HEK293 (cell line): ENCODE measurements around the gene ARHGEF26.

Experiments
- CTCF ChIA-PET: fragments of 350-600 bp; formaldehyde crosslinking; extraction: SDS; loops from one replicate; lab custom pipeline; 2021; ENCODE audit warnings: antibody characterized with exemption; lab: Yijun Ruan, JAX
- POLR2A ChIA-PET: fragments of 300-600 bp; formaldehyde crosslinking; extraction: SDS; loops from one replicate; lab custom pipeline; 2020; ENCODE audit warnings: antibody characterized with exemption, inconsistent platforms; lab: Yijun Ruan, JAX
- H3K27ac ChIP-seq: fragments of 200-500 bp; sonication (Bioruptor generic); 2 replicates; pipeline ENCODE4 v1.5.1; 2014; ENCODE audit warnings: low read depth, low read length, control low read depth, inconsistent platforms; ENCODE audit errors: extremely low read depth
- H3K36me3 ChIP-seq, 2 experiments: fragments of 200-500 bp in 1 of 2; sonication (Bioruptor generic) in 1 of 2; 1 replicate in 1 of 2; 2 replicates in 1 of 2; pipeline ENCODE4 v1.5.1; 2014 to 2017; ENCODE audit warnings: inconsistent platforms in 2 of 2, low read length in 2 of 2; ENCODE audit not compliant: control insufficient read depth in 2 of 2, insufficient read depth in 1 of 2
- H3K4me1 ChIP-seq: fragments of 200-500 bp; sonication (Bioruptor generic); 2 replicates; pipeline ENCODE4 v1.5.1; 2014; ENCODE audit warnings: mild to moderate bottlenecking, low read length, inconsistent platforms; ENCODE audit not compliant: control insufficient read depth, insufficient read depth
- H3K4me3 ChIP-seq: 2 replicates; pipeline ENCODE4 v1.5.1; 2011; ENCODE audit warnings: low read depth, mild to moderate bottlenecking, control low read depth, low read length, moderate library complexity
- H3K9me3 ChIP-seq: fragments of 200-500 bp; sonication (Bioruptor generic); 2 replicates; pipeline ENCODE4 v1.5.1; 2014; ENCODE audit warnings: low read depth, low read length, inconsistent platforms; ENCODE audit not compliant: control insufficient read depth, insufficient read depth
- EGR2 ChIP-seq: fragments of 450-650 bp; formaldehyde crosslinking; IDR thresholded peaks from 2 replicates; pipeline ENCODE4 v1.5.1; 2016; ENCODE audit warnings: low read depth, missing biosample characterization, missing genetic modification characterization
- GLIS1 ChIP-seq: fragments of 450-650 bp; formaldehyde crosslinking; IDR thresholded peaks from 2 replicates; pipeline ENCODE4 v1.5.1; 2016; ENCODE audit warnings: missing biosample characterization, missing genetic modification characterization
- KLF7 ChIP-seq: fragments of 450-650 bp; formaldehyde crosslinking; IDR thresholded peaks from 2 replicates; pipeline ENCODE4 v1.5.1; 2016; ENCODE audit warnings: missing biosample characterization, missing genetic modification characterization, borderline replicate concordance
- KLF9 ChIP-seq: fragments of 450-650 bp; formaldehyde crosslinking; IDR thresholded peaks from 2 replicates; pipeline ENCODE4 v1.5.1; 2016; ENCODE audit warnings: missing biosample characterization, missing genetic modification characterization, low read depth
- OSR2 ChIP-seq: fragments of 450-650 bp; formaldehyde crosslinking; IDR thresholded peaks from 2 replicates; pipeline ENCODE4 v1.5.1; 2016; ENCODE audit warnings: missing biosample characterization, missing genetic modification characterization
- REPIN1 ChIP-seq: fragments of 450-650 bp; formaldehyde crosslinking; IDR thresholded peaks from 2 replicates; pipeline ENCODE4 v1.5.1; 2017; ENCODE audit warnings: missing biosample characterization, missing genetic modification characterization, low read depth
- SP2 ChIP-seq: fragments of 450-650 bp; formaldehyde crosslinking; IDR thresholded peaks from 2 replicates; pipeline ENCODE4 v1.5.1; 2016; ENCODE audit warnings: missing biosample characterization, missing genetic modification characterization
- SP3 ChIP-seq: fragments of 450-650 bp; formaldehyde crosslinking; IDR thresholded peaks from 2 replicates; pipeline ENCODE4 v1.5.1; 2016; ENCODE audit warnings: missing biosample characterization, missing genetic modification characterization
- SP7 ChIP-seq: fragments of 450-650 bp; formaldehyde crosslinking; IDR thresholded peaks from 2 replicates; pipeline ENCODE4 v1.5.1; 2016; ENCODE audit warnings: missing biosample characterization, missing genetic modification characterization
- ZBTB17 ChIP-seq: fragments of 450-650 bp; formaldehyde crosslinking; IDR thresholded peaks from 2 replicates; pipeline ENCODE4 v1.5.1; 2016; ENCODE audit warnings: missing biosample characterization, missing genetic modification characterization
- ZBTB7A ChIP-seq: fragments of 450-650 bp; formaldehyde crosslinking; IDR thresholded peaks from 2 replicates; pipeline ENCODE4 v1.5.1; 2016; ENCODE audit warnings: low read depth, missing biosample characterization, missing genetic modification characterization
- ZEB2 ChIP-seq: fragments of 450-650 bp; formaldehyde crosslinking; IDR thresholded peaks from 2 replicates; pipeline ENCODE4 v1.5.1; 2016; ENCODE audit warnings: missing biosample characterization, missing genetic modification characterization
- ZFHX2 ChIP-seq: fragments of 450-650 bp; formaldehyde crosslinking; conservative IDR thresholded peaks from 2 replicates; pipeline ENCODE4 v1.5.1; 2016; ENCODE audit warnings: missing biosample characterization, missing genetic modification characterization
- ZFP37 ChIP-seq: fragments of 450-650 bp; formaldehyde crosslinking; IDR thresholded peaks from 2 replicates; pipeline ENCODE4 v1.5.1; 2016; ENCODE audit warnings: missing biosample characterization, missing genetic modification characterization
- ZNF223 ChIP-seq: fragments of 450-650 bp; formaldehyde crosslinking; IDR thresholded peaks from 2 replicates; pipeline ENCODE4 v1.5.1; 2016; ENCODE audit warnings: missing biosample characterization, missing genetic modification characterization
- ZNF335 ChIP-seq: fragments of 450-650 bp; formaldehyde crosslinking; conservative IDR thresholded peaks from 2 replicates; pipeline ENCODE4 v1.5.1; 2016; ENCODE audit warnings: missing biosample characterization, missing genetic modification characterization
- ZNF560 ChIP-seq: fragments of 450-650 bp; formaldehyde crosslinking; IDR thresholded peaks from 2 replicates; pipeline ENCODE4 v1.5.1; 2017; ENCODE audit warnings: missing biosample characterization, missing genetic modification characterization, borderline replicate concordance
- ZNF600 ChIP-seq: fragments of 450-650 bp; formaldehyde crosslinking; IDR thresholded peaks from 2 replicates; pipeline ENCODE4 v1.5.1; 2016; ENCODE audit warnings: missing biosample characterization, missing genetic modification characterization
- ZNF610 ChIP-seq: fragments of 450-650 bp; formaldehyde crosslinking; IDR thresholded peaks from 2 replicates; pipeline ENCODE4 v1.5.1; 2016; ENCODE audit warnings: missing biosample characterization, missing genetic modification characterization, borderline replicate concordance
- ZNF843 ChIP-seq: fragments of 450-650 bp; formaldehyde crosslinking; IDR thresholded peaks from 2 replicates; pipeline ENCODE4 v1.5.1; 2016; ENCODE audit warnings: missing biosample characterization, missing genetic modification characterization
- ZXDB ChIP-seq: fragments of 450-650 bp; formaldehyde crosslinking; IDR thresholded peaks from 2 replicates; pipeline ENCODE4 v1.5.1; 2016; ENCODE audit warnings: missing biosample characterization, missing genetic modification characterization
- TF ChIP-seq, protein P1 (sequence below): fragments of 450-650 bp; formaldehyde crosslinking; IDR thresholded peaks from 2 replicates; pipeline ENCODE4 v1.5.1; 2016; ENCODE audit warnings: missing biosample characterization, missing genetic modification characterization
- TF ChIP-seq, protein P2 (sequence below): fragments of 450-650 bp; formaldehyde crosslinking; IDR thresholded peaks from 2 replicates; pipeline ENCODE4 v1.5.1; 2016; ENCODE audit warnings: missing biosample characterization, missing genetic modification characterization
- TF ChIP-seq, protein P3 (sequence below): fragments of 450-650 bp; formaldehyde crosslinking; IDR thresholded peaks from 2 replicates; pipeline ENCODE4 v1.5.1; 2016; ENCODE audit warnings: missing biosample characterization, missing genetic modification characterization
- TF ChIP-seq, protein P4 (sequence below): fragments of 450-650 bp; formaldehyde crosslinking; IDR thresholded peaks from 2 replicates; pipeline ENCODE4 v1.5.1; 2017; ENCODE audit warnings: missing biosample characterization, missing genetic modification characterization
- TF ChIP-seq, protein P5 (sequence below): fragments of 450-650 bp; formaldehyde crosslinking; optimal IDR thresholded peaks from 2 replicates; pipeline ENCODE3; 2016; ENCODE audit warnings: missing biosample characterization, mild to moderate bottlenecking, missing genetic modification characterization

The ARHGEF26 gene, protein sequence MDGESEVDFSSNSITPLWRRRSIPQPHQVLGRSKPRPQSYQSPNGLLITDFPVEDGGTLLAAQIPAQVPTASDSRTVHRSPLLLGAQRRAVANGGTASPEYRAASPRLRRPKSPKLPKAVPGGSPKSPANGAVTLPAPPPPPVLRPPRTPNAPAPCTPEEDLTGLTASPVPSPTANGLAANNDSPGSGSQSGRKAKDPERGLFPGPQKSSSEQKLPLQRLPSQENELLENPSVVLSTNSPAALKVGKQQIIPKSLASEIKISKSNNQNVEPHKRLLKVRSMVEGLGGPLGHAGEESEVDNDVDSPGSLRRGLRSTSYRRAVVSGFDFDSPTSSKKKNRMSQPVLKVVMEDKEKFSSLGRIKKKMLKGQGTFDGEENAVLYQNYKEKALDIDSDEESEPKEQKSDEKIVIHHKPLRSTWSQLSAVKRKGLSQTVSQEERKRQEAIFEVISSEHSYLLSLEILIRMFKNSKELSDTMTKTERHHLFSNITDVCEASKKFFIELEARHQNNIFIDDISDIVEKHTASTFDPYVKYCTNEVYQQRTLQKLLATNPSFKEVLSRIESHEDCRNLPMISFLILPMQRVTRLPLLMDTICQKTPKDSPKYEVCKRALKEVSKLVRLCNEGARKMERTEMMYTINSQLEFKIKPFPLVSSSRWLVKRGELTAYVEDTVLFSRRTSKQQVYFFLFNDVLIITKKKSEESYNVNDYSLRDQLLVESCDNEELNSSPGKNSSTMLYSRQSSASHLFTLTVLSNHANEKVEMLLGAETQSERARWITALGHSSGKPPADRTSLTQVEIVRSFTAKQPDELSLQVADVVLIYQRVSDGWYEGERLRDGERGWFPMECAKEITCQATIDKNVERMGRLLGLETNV

DNA sequence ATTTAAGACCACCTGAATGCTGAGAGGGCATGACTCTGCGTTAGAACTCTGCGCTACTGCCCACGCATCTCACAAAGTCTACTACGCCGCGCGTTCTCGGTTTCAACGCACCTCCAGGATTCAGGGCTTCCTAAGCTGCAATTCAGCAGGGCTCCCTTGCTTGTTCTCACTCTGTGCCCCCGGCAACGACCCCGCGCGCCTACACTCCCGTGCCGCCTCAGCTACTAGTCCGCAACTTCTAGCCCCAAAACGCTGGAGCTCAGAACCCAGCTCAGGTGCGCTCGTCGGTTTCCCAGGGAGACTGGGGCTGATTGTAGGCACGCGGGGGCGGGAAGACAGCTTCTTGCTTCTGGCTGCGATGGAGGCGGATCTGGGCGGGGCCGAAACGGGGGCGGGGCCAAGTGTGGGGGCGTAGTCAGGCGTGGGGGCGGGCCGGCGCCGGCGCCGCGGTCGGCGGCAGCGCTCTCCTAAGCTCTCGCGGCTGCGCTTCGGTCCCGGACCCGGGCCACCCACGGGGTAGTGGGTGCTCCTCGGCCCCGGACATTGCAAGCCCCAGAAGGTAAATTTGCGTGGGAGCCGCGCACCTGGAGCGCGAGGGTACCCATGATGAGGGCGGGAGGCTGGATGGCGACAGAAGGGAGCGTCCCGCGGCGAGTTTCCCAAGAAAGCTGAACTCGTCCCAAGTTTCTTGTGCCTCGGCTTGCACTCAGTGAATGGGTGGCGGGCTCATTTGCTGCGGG lies at the start of gene ARHGEF26:
ARHGEF26 (plus strand) TSS at position 430 of the 740 bp plus-strand sequence. CDS start 603 bp downstream, outside the sequence.
- POLR2A ChIA-PET = interaction anchor here (0.6 to 1.0 kb wide), 8 partner anchors 8 to 78 kb away, joined by 3 to 5 read pairs (median 3); no protein-coding TSS in a partner anchor
- peak within 1 kb of the TSS; percentile 91 for H3K4me3 ChIP-seq
- CTCF ChIA-PET = interaction anchor here (0.7 to 1.1 kb wide), 2 partner anchors 22 to 132 kb away, joined by 3 to 4 read pairs; no protein-coding TSS in a partner anchor
- peak within 1 kb of the TSS; percentile 51; the same call in 1 of the 2 replicates for H3K27ac ChIP-seq
- no peaks in the 10 kb centered on the region for H3K4me1 ChIP-seq
- H3K36me3 ChIP-seq = peaks cover 0 to 3% of the 10 kb centered on the region in 2 experiments; a peak in 1 of 3 replicates
- H3K9me3 ChIP-seq = no peaks in the 10 kb centered on the region
- peak; percentile 57 for TF ChIP-seq SP3 (tag by site-specific recombination)
- peak; percentile 64 for TF ChIP-seq KLF9
- TF ChIP-seq ZNF560 = no peak
- peak; percentile 38; the same call in 1 of the 2 replicates for TF ChIP-seq ZXDB (tag by site-specific recombination)
- TF ChIP-seq, protein P1, sequence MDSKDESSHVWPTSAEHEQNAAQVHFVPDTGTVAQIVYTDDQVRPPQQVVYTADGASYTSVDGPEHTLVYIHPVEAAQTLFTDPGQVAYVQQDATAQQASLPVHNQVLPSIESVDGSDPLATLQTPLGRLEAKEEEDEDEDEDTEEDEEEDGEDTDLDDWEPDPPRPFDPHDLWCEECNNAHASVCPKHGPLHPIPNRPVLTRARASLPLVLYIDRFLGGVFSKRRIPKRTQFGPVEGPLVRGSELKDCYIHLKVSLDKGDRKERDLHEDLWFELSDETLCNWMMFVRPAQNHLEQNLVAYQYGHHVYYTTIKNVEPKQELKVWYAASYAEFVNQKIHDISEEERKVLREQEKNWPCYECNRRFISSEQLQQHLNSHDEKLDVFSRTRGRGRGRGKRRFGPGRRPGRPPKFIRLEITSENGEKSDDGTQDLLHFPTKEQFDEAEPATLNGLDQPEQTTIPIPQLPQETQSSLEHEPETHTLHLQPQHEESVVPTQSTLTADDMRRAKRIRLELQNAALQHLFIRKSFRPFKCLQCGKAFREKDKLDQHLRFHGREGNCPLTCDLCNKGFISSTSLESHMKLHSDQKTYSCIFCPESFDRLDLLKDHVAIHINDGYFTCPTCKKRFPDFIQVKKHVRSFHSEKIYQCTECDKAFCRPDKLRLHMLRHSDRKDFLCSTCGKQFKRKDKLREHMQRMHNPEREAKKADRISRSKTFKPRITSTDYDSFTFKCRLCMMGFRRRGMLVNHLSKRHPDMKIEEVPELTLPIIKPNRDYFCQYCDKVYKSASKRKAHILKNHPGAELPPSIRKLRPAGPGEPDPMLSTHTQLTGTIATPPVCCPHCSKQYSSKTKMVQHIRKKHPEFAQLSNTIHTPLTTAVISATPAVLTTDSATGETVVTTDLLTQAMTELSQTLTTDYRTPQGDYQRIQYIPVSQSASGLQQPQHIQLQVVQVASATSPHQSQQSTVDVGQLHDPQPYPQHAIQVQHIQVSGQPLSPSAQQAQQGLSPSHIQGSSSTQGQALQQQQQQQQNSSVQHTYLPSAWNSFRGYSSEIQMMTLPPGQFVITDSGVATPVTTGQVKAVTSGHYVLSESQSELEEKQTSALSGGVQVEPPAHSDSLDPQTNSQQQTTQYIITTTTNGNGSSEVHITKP (tag by site-specific recombination) = peak; percentile 79
- TF ChIP-seq REPIN1 = no peak
- TF ChIP-seq, protein P2, sequence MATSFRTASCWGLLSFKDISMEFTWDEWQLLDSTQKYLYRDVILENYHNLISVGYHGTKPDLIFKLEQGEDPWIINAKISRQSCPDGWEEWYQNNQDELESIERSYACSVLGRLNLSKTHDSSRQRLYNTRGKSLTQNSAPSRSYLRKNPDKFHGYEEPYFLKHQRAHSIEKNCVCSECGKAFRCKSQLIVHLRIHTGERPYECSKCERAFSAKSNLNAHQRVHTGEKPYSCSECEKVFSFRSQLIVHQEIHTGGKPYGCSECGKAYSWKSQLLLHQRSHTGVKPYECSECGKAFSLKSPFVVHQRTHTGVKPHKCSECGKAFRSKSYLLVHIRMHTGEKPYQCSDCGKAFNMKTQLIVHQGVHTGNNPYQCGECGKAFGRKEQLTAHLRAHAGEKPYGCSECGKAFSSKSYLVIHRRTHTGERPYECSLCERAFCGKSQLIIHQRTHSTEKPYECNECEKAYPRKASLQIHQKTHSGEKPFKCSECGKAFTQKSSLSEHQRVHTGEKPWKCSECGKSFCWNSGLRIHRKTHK (tag by site-specific recombination) = no peak
- TF ChIP-seq ZBTB17 (tag by site-specific recombination) = peak; percentile 73
- no peak for TF ChIP-seq ZFP37 (tag by site-specific recombination)
- TF ChIP-seq ZEB2 (tag by site-specific recombination) = 0 out of 2 replicates have a peak, but pooled peaks have one; percentile 32
- TF ChIP-seq SP7 (tag by site-specific recombination) = 0 out of 2 replicates have a peak, but pooled peaks have one; percentile 8
- peak; percentile 37; the same call in 1 of the 2 replicates for TF ChIP-seq ZNF600 (tag by site-specific recombination)
- TF ChIP-seq ZNF843 = no peak
- TF ChIP-seq, protein P3, sequence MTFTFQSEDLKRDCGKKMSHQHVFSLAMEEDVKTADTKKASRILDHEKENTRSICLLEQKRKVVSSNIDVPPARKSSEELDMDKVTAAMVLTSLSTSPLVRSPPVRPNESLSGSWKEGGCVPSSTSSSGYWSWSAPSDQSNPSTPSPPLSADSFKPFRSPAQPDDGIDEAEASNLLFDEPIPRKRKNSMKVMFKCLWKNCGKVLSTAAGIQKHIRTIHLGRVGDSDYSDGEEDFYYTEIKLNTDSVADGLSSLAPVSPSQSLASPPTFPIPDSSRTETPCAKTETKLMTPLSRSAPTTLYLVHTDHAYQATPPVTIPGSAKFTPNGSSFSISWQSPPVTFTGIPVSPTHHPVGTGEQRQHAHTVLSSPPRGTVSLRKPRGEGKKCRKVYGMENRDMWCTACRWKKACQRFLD = no peak
- peak; percentile 54 for TF ChIP-seq SP2
- TF ChIP-seq, protein P4, sequence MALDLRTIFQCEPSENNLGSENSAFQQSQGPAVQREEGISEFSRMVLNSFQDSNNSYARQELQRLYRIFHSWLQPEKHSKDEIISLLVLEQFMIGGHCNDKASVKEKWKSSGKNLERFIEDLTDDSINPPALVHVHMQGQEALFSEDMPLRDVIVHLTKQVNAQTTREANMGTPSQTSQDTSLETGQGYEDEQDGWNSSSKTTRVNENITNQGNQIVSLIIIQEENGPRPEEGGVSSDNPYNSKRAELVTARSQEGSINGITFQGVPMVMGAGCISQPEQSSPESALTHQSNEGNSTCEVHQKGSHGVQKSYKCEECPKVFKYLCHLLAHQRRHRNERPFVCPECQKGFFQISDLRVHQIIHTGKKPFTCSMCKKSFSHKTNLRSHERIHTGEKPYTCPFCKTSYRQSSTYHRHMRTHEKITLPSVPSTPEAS = no peak
- TF ChIP-seq ZFHX2 (tag by site-specific recombination) = peak; percentile 81
- TF ChIP-seq, protein P5, sequence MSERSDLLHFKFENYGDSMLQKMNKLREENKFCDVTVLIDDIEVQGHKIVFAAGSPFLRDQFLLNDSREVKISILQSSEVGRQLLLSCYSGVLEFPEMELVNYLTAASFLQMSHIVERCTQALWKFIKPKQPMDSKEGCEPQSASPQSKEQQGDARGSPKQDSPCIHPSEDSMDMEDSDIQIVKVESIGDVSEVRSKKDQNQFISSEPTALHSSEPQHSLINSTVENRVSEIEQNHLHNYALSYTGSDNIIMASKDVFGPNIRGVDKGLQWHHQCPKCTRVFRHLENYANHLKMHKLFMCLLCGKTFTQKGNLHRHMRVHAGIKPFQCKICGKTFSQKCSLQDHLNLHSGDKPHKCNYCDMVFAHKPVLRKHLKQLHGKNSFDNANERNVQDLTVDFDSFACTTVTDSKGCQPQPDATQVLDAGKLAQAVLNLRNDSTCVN (tag by site-specific recombination) = peak; percentile 71
- TF ChIP-seq ZNF223 (tag by site-specific recombination) = no peak
- peak; percentile 71 for TF ChIP-seq ZNF335 (tag by site-specific recombination)
- TF ChIP-seq GLIS1 (tag by site-specific recombination) = peak; percentile 38
- peak; percentile 53; the same call in 1 of the 2 replicates for TF ChIP-seq OSR2 (tag by site-specific recombination)
- no peak for TF ChIP-seq ZNF610 (tag by site-specific recombination)
- peak; percentile 75 for TF ChIP-seq EGR2 (tag by site-specific recombination)
- TF ChIP-seq ZBTB7A (tag by site-specific recombination) = no peak
- TF ChIP-seq KLF7 (tag by site-specific recombination) = no peak
